GM18526 (cell line): Measurements from ENCODE around the gene PIGB.

Experiments used
- POLR2A ChIP-seq: IDR thresholded peaks from 3 replicates; pipeline ENCODE4 v1.6.1; 2011; ENCODE audit not compliant: insufficient read length; ENCODE audit errors: extremely low read depth

Gene PIGB

GRCh38 chr15:55289746-55290527 is 29.1 kb upstream of the PIGB start, which contains the start of gene RAB27A:
RAB27A (minus strand) TSS chr15:55289813; CDS start chr15:55234934, 54,879 bp downstream.
- no peak for TF ChIP-seq POLR2A

- no peak for TF ChIP-seq POLR2A
These were observed 28.4 kb upstream of the PIGB start for GRCh38 chr15:55290528-55291057.

GRCh38 chr15:55297315-55297714 is 21.7 kb upstream of the PIGB start:
- TF ChIP-seq POLR2A: no peak

GRCh38 chr15:55319537-55320237 is 665 bp downstream of the PIGB start:
- no peak for TF ChIP-seq POLR2A

- no peak for TF ChIP-seq POLR2A
These were observed 1.2 kb downstream of the PIGB start for GRCh38 chr15:55320238-55320550.

- TF ChIP-seq POLR2A: no peak
These were observed 1.9 kb downstream of the PIGB start for GRCh38 chr15:55320963-55321362.

- no peak for TF ChIP-seq POLR2A
These were observed 3.4 kb downstream of the PIGB start for GRCh38 chr15:55322467-55322866.

- TF ChIP-seq POLR2A: no peak
These were observed 8.4 kb downstream of the PIGB start for GRCh38 chr15:55327387-55327786.

GRCh38 chr15:55334371-55334770 is 15.3 kb downstream of the PIGB start:
- no peak for TF ChIP-seq POLR2A

- TF ChIP-seq POLR2A: no peak
These were observed 16.0 kb downstream of the PIGB start for GRCh38 chr15:55334997-55335396.

GRCh38 chr15:55337160-55337559 is 18.1 kb downstream of the PIGB start:
- TF ChIP-seq POLR2A: no peak

- TF ChIP-seq POLR2A: no peak
These were observed 24.1 kb downstream of the PIGB start for GRCh38 chr15:55343168-55343567.

GRCh38 chr15:55344206-55344605 is 25.2 kb downstream of the PIGB start:
- TF ChIP-seq POLR2A: no peak

GRCh38 chr15:55348281-55348778 is 29.3 kb downstream of the PIGB start:
- TF ChIP-seq POLR2A: no peak

- TF ChIP-seq POLR2A: no peak
These were observed 30.3 kb downstream of the PIGB start for GRCh38 chr15:55349282-55349681.

- no peak for TF ChIP-seq POLR2A
These were observed 34.0 kb downstream of the PIGB start for GRCh38 chr15:55353025-55353424.
